Nephron progenitor cell (in vitro differentiated cells): ENCODE results near the gene UBE2E3.

Experiments
- DNase-seq: peaks from one replicate; pipeline ENCODE4 v3.0.0; 2021
- H3K27ac Mint-ChIP-seq: 2 replicates; pipeline ENCODE4 v1.8.0; 2021; ENCODE audit warnings: mild to moderate bottlenecking, moderate library complexity, mixed read lengths
- H3K27me3 Mint-ChIP-seq: 2 replicates; pipeline ENCODE4 v1.8.0; 2021; ENCODE audit warnings: mild to moderate bottlenecking, low read depth, mixed read lengths; ENCODE audit not compliant: poor library complexity
- H3K36me3 Mint-ChIP-seq: 2 replicates; pipeline ENCODE4 v1.8.0; 2021; ENCODE audit warnings: low read depth, mixed read lengths
- H3K4me1 Mint-ChIP-seq: 2 replicates; pipeline ENCODE4 v1.8.0; 2021; ENCODE audit warnings: mixed read lengths
- H3K4me3 Mint-ChIP-seq: 2 replicates; pipeline ENCODE4 v1.8.0; 2021; ENCODE audit warnings: mild to moderate bottlenecking, moderate library complexity, mixed read lengths
- H3K9me3 Mint-ChIP-seq: 2 replicates; pipeline ENCODE4 v1.8.0; 2021; ENCODE audit warnings: mild to moderate bottlenecking, moderate library complexity, mixed read lengths
- CTCF ChIP-seq: fragments of 200-600 bp; sonication (generic); IDR thresholded peaks from 2 replicates; pipeline ENCODE4 v1.5.0; 2021; ENCODE audit warnings: antibody characterized with exemption

The UBE2E3 gene

GRCh38 chr2:181111059-181111458 is 130.7 kb downstream of the UBE2E3 start:
- TF ChIP-seq CTCF = no peak

GRCh38 chr2:181112916-181113315 is 132.5 kb downstream of the UBE2E3 start:
- no peaks in the 10 kb centered on the region for H3K36me3 Mint-ChIP-seq
- no peaks in the 10 kb centered on the region for H3K9me3 Mint-ChIP-seq
- no peak for DNase-seq
- H3K4me3 Mint-ChIP-seq = no peak overlapping the region
- TF ChIP-seq CTCF = no peak
- no peaks in the 10 kb centered on the region for H3K4me1 Mint-ChIP-seq
- H3K27me3 Mint-ChIP-seq = peaks cover 10% of the 10 kb centered on the region
- no peak overlapping the region for H3K27ac Mint-ChIP-seq

More at GRCh38 chr2:181111059-181111458, 130.7 kb downstream of the UBE2E3 start:
- Mint-ChIP-seq H3K4me1 (no peaks in the 10 kb centered on the region), H3K4me3 (no peak overlapping the region), H3K27ac (no peak overlapping the region), H3K36me3 (no peaks in the 10 kb centered on the region), H3K9me3 (no peaks in the 10 kb centered on the region), H3K27me3 (peaks cover 10% of the 10 kb centered on the region)
- no peak for DNase-seq
